Ramos (cell line): ENCODE data around the gene MBP.

Source experiments
- in situ Hi-C: fragments of 300-500 bp; cut with MboI; formaldehyde crosslinking; loops from one replicate; pipeline ENCODE4 v1.14.3; 2022; ENCODE audit warnings: low sequenced_read_pairs; ENCODE audit not compliant: unreplicated experiment

The MBP gene

DNA sequence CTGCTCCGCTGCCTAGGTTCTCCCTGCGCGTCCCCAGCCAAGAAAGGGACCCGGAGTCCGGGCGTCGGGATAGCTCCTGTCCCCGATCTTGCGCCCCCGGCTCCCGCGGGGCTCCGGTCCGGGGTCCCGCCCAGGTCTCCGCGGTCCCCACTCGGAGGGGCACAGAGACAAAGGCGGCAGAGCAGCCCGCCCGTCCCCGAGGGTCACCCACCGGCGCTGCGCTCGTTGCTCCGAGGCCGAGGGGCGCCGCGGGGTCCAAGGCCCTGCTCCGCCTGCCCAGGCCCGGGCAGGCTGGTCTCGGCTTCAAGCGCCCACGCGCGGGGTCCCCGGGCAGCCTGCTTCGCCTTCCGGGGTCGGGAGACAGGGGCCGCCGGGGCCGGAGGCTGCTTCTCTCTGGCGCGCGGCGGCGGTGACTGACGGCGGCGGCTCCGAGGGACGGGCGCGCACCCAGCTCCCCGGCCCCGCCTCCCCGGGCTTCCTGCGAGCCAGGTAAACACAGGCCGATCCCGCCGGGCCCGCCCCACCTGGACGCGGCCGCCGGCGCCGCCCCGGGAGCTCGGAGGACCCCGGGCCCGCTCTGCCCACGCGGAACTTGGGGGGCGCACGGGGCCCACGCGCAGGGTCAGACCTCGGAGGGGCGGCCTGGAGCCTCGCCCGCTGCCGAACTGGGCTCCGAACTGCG is at the start of gene MBP:
MBP (minus strand) TSS at position 415 of the 682 bp plus-strand sequence. CDS start 27,522 bp downstream, outside the sequence.
- in situ Hi-C loops, result no loop called here

DNA sequence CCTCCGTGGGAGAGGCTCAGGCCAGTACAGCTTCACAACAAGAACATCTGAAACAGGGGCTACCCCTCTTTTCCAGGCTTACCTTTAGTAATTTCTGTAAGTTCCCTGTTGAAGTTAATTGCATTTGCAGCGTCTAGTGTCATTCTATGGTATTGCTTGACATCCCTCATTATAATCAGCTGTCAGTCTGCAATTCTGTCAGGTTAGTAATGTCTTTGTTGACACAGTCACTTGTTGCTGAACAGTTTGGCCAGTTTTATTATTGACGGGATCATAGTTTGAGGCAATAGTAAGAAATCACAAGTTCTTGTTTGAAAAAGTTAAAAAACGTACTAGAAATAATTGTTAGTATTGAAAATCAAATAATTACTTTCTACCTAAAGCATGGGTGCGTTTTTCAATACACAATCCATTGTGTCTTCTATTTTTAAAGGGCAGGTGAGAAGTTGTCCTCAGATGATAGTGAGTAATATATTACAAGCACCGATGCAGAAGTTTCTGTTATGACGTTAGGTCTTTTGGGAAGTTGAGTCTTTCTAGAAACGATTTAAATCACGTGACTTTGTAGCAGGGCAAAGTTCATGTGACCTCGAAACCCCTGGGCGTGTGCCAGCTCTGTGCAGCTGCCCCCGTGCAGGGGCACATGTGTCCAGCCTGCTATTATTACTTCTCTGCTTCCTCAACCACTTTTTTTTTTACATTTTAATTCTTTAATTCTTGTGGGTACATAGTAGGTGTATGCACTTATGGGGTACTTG is 49.5 kb upstream of the MBP start:
- in situ Hi-C loops, result no loop called here

DNA sequence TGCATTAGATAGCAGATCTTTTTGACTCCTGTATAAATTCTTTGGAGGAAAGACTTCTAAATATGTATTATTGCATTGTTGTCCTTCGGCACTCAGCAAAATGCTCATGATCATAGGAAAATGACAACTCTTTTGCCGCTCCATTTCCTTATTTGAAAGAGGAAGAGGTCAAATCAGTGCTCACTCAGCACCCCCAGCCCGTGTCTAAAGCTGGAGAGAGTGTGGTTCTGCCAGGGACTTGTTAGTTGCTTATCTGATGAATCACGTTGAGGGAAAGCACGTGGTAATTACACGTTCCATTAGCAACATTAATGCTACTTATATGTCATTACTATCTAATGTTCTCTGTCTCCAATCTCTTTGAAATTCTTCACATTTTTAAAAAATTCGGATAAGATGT is 46.0 kb upstream of the MBP start:
- in situ Hi-C loops, result no loop called here

DNA sequence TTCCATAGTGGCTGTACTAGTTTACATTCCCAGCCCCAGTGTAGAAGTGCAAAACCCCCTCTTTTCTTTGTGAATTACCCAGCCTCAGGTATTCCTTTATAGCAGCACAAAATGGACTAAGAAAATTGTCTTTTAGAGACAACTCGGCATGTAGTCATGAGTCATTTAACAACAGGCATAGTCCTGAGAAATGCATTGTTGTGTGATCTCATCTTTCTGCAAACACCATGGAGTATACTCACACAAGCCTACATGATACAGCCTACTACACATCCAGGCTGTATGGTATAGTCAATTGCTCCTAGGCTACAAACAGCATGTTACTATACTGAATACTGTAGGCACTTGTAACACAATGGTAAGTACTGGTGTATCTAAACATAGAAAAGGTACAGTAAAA is 44.4 kb upstream of the MBP start:
- in situ Hi-C loops, result no loop called here

DNA sequence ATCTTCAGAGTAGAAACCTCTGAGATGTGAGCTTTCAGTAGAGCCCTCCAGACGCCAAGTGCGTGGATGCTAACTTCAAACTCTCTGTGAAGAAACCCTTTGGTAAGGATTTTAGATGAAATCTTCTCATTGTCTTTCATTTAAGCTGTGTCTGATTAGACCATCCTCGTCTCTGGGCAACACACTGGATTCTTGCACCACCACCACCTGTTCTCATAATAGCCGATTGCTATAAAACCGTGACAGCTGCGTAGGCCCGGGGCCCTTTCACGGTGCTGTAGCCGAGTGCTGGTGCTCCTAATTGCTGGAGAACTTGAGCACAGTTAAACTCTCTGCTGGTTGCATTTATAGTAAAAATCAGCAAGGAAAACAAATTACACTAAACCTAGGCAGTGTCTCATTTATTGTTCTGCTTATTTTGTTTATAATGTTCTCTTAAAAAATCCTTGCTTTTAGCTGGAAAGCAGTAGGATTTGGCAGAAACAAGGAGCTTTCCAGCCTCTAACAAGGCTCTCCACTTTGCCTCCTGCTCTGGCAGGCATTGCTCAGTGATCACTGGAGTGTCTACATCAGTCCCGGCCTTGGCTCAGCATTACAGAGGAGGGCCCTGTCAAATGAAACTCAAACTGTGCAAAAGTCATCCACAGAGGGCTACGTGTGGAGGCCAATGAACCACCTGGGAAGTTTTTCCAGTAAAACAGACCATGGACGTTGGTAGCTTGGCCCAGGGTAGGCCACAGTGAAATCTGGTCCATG is 40.9 kb upstream of the MBP start:
- in situ Hi-C loops, result no loop called here

DNA sequence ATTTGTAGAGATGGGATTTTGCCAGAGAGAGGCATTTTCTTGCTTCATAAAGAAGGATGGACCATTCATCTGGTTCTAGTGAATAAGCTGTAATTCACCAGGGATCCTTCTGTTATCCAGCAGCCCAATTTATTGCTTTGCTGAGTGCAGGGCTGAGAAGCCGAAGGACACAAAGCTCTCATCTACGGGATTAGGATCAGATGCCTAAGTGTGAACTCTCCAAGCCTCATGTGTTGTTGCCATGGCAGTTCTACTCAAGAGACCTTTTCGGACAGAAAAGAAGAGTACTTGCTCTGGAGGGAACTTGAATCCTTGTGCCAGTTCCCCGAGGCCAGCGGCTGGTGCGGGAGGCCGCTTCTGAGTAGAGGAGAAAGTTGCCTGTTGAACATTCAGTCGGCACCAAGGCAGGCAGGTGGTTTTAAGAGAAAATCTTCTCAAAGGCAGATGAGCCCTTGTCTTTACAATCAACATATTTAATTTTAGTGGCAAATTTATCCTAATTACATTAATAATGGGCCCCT is 38.4 kb upstream of the MBP start:
- in situ Hi-C loops, result no loop called here

DNA sequence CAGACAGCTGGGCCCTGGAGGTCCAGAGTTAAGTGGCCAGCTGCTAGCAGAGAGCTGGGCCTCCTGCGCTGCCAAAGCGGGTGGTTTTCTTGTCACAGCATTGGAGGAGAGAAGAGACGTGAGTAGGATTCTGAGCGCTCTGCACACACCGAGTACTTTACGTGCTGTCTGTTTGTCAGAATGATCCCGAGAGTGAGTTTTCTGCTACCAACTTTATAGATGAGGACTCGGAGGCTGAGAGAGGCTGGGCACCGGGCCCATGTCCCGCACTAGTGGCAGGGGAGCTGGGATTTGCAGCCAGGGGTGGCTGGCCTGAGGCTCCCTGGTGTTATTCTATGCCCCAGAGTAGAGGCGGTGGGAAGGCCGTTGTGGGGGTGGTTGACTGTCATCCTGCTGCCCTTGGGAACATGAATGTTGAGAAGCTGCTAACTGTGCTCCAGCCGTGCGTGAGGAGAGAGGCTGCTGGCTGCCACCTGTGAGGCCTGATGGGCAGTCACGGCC is 36.3 kb upstream of the MBP start:
- in situ Hi-C loops, result no loop called here

DNA sequence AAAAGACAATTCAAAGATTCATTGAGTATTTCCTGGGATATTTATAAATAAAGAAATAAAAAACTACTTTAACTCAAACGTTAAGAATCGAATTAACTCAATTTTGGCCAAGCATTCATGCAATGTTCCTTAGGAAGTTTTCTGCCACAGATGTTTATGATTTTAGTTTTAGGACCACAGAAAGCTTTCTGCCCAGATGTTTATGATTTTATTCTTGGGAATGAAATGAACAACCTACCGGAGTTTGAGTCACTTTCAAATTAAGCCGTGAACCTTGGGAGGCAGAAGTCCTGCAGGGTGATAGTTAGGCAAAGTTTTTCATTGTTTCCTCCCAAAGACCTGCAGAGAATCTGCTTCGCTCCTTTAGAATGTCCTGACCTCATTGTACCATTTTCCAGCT is 34.7 kb upstream of the MBP start:
- in situ Hi-C loops, result no loop called here

DNA sequence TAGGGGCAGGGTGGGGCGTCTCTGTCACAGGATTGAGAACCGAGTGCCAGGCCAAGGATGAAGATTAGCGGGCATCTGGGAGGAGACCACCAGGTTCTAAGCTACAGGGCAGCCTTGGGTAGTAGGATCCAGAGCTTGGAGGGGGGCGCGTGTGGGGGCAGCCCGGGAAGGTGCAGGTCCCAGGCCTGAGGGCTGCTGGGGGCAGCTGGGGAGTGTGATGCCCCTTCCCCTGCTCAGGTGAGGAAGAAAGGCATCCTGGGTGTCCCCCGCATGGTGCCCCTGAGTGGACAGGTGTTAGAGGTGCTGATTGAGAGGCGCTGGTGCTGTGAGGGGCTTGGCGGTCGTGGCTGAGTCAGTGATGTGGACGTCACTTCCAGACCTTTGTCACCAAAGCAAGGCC is 33.9 kb upstream of the MBP start:
- in situ Hi-C loops, result no loop called here

DNA sequence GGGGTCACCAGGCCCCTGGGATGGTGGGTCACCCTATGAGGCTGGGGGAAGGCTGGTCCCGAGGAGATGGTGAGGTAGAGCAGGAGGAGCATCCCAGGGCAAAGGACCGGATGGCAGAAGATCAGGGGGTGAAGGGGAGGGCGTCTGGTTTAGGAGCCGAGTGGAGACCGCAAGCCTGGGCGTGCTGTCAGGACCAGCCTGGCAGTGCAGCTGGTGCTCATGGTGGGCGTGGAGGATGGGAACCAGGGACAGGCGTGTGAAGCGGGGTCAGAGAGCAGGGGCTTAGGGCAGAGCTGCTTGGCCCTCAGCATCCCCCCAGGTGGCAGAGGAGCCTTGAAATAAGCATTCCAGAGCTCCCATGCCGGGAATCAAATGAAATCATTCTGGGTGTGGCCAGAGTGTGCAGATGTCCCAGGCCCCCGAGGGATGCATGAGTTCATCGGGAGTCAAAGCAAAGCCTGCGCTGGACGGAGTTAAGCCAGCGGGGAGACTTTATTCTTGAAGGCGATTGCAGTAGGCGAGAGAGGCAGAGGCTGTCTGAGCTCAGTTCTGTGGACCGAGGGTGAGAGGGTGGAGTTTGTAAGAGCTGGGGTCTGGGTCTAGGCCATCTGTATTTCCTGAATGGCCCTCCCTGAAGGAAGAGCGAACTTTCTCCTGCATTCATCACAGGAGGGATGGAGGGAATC is 33.1 kb upstream of the MBP start:
- in situ Hi-C loops, result no loop called here

DNA sequence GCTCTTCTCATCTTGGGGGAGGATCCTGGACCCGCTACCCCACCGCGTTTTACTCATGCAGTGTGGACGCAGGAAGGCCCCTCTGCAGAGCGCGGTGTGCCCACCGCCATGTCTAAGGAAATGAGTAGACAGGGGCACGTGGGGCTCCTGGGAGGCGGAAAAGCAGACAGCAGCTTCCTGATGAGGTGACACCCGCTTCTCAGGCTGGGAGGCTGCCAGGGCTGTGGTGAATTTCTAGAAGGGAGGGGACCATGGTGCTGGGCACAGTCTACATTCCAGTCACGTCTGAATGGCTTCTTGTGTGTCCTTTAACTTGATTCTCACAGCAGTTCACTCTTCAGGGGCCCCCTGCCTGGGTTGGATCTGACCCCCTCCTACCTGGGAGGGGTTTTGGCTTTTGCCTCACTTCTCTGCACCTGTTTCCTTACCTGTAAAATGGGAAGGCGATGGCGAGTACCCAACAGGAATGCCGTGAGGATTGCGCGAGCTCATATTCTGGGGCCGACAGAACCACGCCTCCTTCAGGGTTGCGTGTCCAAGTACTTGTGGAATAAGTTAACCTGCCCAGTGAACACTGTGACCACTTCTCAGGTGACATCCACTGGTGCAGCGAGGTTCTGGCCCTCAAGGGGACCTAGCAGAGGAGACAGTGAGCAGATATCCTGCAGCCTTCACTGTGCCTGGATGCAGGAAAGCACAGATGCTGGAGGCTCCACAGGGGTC is 32.3 kb upstream of the MBP start:
- in situ Hi-C loops, result no loop called here

DNA sequence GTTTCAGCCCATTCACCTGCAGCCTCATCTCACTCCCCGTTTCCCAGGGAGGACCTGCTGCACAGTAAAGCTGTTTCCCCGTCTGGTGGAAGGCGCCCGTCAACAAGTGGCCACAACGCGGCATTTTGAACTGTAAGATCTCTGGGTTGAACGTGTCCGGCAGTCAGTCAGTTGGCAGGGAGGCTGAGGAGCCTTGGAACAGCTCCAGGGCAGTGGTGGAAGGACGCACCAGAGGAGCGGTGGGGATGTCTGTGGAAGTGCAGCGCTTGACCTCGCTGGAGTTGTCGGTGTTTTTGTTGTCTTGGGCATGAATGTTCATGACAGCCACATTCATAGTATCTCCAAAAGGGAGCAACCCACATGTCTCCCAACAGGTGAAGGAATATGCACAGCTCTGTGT is 31.4 kb upstream of the MBP start:
- in situ Hi-C loops, result no loop called here

DNA sequence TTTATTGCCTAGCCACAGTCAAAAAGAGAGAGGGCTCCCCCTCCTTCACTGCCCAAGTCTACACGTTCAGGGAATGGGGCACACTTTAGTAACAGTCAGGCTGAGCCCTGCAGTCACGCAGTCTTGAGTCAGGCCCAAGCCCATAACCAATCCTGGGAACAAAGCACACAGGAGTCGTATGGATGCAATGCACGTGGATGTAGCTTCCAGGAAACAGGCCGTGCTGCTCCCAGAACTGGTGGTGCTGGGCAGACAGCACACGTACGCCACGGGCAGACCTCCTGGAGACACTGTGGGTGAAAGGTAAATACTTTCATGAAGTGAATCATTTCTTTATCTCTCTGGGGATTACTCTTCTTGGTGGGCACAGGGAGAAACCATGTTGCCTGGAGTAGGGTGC is 30.0 kb upstream of the MBP start:
- in situ Hi-C loops, result no loop called here

DNA sequence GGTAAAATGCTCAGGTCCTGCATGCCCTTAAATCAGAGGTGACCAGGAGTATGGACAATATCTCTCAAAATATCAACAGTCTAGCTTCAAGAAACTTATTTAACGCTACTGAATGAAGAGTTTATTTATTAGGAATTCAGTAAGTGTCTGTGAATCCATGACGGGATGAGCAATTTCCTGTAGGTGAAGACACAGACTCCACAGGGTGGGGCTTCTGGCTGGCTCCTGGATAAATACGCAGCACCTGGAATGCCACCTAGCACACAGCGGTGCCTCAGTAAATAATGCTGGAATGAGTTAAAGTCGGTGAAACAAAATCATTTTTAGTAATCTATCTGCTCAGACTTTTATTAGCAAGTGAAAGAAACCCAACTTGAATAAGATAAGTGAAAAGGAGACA is 29.4 kb upstream of the MBP start:
- in situ Hi-C loops, result no loop called here

DNA sequence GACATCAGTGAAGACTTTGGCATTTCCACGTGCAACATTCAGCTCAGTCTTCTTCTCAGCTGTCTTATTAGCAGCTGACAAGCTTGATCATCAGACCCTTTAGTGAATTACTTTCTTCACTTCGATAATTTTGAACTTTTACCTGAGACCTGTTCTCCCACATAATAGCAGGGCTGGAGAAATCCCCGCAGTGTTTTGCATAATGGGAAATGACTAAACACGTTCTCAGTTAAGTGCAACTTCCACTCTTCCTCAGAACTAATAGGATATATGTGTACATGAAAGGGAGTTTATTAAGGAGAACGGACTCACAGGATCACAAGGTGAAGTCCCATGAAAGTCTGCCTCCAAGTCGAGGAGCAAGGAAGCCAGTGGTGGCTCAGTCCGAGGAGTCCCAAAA is 28.8 kb upstream of the MBP start:
- in situ Hi-C loops, result no loop called here

DNA sequence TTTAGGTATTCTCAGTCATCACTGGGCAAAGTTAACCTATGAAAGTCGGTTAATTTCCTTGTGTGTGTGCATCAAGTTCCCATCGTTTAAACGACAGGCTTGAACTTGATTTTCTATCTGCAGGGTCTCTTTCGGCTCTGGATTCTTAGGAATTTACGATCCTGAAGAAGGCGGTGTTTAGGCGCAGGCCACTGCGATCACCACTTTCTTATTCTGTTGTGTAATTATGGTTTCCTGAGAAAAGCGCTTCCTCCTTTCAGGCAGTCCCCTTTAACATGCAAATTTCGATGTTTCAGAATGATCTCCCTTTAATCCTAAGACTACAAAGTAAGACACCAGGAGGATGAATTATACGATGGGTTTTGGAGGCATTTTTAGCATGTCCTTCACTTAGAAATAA is 27.9 kb upstream of the MBP start:
- in situ Hi-C loops, result no loop called here

DNA sequence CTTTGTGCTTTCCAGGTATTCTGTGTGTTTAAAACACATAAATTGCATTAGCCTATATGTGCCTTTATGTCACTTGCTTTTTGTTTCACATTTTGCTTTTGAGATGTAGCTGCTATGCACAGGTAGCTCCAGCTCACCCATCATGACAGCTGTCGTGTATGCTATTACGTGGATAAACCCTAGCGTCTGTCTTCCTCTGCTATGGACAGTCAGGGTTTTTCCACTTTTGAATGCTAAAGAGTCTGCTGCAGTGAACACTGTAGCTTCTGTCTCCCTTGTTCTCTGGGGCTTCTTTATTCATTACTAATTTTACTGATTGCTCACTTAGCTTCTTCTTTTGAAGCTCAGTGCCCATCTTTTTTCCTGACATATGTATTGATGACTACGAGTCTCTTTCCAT is 24.7 kb upstream of the MBP start:
- in situ Hi-C loops, result no loop called here

DNA sequence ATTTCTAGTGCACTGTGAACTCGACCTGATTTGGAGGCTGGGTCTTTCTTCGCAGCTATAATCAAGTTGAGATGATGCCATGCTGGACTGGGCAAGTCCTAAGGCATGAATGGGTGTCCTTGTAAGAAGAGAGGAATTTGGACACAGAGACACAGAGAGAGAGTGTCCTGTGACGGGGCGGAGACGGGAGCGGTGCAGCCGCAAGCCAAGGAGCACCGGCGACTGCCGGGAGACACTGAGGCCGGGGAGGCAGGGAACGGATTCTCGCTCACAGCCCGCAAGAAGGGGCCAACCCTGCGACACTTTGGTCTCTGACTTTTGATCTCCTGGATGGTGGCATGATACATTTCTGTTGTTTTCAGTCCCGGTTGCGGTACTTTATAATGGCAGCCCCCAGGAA is 22.4 kb upstream of the MBP start:
- in situ Hi-C loops, result no loop called here

DNA sequence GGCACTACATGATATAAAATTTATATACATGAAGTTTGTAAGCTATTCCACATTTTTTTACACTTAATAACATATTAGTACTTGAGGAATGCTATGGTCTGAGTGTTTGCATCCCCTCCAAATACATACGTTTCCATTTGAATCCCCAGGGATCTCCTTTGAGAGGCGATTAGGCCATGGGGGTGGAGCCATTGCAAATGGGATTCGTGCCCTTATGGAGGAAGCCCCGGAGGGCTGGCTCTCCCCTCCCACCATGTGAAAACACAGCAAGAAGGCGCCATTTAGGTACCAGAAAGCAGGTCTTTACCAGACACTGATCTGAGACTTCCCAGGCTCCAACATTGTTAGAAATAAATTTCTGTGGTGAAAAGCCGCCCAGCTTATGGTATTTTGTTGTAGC is 20.8 kb upstream of the MBP start:
- in situ Hi-C loops, result no loop called here
